GM18873 (cell line): ENCODE measurements around the gene RXFP4.
"Not testable (repeated sequence)": the region's sequence is repeated elsewhere in the genome, so short reads cannot be mapped to it uniquely, and the experiment has no call there.

Source experiments
- ATAC-seq: cut with Tn5 transposase; IDR thresholded peaks from one replicate; pipeline ENCODE4 v1.9.1; 2021; ENCODE audit warnings: mild to moderate bottlenecking, moderate library complexity, moderate number of reproducible peaks; ENCODE audit not compliant: unreplicated experiment, low FRiP score

The RXFP4 gene

DNA sequence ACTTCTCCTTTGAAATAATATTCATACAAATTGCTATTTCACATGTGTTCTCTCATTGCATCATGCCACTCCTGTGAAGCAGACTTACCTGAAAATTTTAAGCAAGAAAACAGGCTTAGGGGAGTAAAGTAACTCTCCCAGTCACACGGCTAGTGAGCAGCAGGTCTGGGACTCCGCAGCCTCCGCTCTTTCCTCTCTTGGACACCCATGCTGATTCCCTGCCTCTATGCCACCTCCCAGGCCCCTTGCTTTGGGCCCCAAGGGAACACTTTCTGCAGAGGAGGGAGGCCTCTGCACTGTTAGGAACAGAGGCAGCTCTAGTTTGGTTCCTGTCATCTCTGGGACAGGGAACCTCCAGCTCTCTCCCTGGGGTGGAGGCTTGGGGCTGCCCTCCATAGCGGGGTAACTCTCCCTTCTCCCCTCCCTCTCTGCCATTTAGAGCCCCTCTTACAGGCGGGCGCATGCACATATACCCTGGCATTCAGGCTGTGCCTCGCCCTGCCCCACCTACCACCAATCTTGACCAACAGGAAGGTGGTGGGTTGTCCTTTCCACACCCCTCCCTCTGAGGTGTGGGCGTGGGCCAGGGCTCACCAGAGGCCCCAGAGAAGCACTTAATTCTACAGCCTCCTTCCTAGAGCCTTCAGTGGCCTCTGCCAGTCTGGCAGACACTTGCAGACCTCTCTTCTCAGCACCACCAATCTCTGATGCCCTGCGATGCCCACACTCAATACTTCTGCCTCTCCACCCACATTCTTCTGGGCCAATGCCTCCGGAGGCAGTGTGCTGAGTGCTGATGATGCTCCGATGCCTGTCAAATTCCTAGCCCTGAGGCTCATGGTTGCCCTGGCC is at the start of gene RXFP4:
TSS of gene RXFP4 (plus strand) at position 646 of the 852 bp plus-strand sequence. CDS start at position 718, 72 bp downstream.
- ATAC-seq: no peak

GRCh38 chr1:155892796-155893195 is 48.6 kb upstream of the RXFP4 start:
- ATAC-seq: no peak

- ATAC-seq: no peak
Measured at GRCh38 chr1:155893389-155894142, 47.9 kb upstream of the RXFP4 start.

GRCh38 chr1:155895617-155896016 is 45.8 kb upstream of the RXFP4 start:
- not testable (repeated sequence) for ATAC-seq

DNA sequence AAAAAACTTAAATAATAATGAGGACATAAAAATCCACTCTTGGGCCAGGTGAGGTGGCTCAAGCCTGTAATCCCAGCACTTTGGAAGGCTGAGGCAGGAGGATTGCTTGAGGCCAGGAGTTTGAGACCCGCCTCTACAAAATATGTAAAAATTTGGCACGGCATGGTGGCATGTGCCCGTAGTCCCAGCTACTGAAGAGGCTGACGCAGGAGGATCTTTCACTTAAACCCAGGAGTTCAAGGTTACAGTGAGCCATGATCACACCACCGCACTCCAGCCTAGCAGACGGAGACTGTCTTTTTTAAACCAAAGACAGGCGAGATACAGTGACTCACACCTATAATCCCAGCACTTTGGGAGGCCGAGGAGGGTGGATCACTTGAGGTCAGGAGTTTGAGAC is 45.0 kb upstream of the RXFP4 start:
- not testable (repeated sequence) for ATAC-seq

DNA sequence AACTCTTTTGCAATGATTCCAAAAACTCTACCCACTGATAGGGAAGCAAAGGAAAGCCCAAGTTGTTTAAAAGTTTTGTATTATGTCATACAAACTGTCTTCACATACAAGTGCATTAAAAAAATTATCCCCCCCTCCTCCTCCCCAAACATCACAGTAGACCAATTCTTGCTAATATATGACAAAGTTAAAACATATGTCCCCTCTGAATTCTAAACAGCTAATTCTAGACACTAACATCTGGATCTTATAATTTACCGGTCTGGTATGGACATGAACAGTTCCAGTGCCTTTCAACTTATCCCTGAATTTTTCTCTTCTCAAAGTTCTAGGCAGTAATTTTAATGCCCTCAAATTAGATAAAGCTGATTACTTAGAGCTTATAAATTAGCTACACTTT is 43.7 kb upstream of the RXFP4 start:
- no peak for ATAC-seq

DNA sequence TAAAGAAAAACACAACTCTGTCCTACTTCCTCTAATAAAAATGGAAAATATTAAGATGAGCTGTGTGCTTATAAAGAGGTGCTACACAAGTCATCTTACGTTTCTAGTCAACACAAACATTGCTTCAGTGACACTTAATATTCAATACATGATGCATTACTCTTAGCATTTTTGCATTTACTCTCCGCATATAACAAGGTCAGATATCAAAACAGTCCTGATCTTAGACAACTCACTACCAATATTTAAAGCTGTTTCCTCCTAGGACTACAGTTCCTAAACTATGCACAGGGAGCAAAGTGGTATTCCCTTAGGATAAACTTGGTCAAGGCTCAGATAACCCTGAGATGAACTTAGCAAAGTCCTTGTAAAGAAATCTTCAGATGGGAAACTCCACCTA is 42.5 kb upstream of the RXFP4 start:
- ATAC-seq: no peak

DNA sequence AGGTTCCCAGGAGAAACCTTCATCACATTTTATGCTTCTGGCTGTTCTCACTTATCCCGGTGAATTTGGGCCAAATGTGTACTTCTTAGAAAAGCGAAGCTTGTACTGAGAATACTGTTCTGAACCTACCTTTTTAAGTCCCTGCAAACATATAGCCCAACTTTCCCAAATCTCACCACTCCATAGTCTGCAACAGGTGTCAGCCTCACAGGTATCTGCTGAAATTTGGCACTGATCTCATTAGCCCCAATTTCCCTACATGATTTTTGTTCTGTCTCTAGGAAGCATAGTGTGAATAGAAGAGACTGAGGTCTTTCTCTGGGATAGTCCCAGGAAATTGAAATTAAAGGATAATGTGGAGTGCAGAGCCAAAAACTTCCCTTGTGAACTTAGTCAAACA is 41.8 kb upstream of the RXFP4 start:
- no peak for ATAC-seq

GRCh38 chr1:155900161-155900560 is 41.3 kb upstream of the RXFP4 start:
- ATAC-seq: no peak

GRCh38 chr1:155904261-155904660 is 37.2 kb upstream of the RXFP4 start:
- ATAC-seq: no peak

DNA sequence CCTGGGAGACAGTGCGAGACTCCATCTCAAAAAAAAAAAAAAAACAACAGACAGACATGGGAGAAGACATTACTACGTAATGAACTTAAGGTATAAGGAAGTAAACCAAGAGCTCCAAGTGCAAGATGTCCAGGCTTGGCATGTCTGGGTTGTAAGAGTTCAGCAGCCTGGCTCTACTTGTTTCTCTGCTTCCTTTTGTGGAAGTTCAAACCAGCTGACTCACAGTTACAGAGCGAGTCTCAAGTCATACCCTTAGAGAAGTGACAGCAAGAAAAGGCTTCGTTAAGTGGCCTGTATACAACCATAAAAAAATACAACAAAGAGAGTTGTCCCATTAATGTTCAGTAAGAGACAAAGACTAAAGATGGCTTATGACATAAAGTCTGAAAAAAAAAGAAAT is 31.5 kb upstream of the RXFP4 start:
- ATAC-seq: no peak

DNA sequence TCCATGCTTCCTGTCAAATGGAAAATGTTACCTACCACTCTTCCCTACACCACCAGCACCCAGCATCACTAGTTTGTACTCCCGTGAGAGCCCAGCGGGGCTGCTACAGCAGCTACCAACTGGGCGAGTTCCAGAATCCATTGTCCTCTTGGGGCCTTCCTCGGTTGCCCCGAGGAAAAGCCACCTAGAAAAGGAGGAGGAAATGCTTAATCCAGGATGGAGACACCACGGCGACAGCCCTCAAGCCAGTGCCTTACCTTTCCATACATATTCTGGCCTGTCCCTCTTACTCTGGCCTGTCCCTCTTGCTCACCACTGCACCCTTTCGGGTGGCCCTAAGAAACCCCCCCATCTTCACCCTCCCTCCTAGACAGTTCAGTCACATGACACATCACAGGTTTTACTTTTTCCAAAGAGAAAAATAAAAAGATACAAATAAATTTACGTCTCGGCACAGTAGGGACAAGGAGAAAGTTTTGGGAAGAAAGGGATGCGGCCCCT is 30.8 kb upstream of the RXFP4 start:
- no peak for ATAC-seq

GRCh38 chr1:155911156-155912055 is 30.0 kb upstream of the RXFP4 start, which contains the start of gene RIT1:
Gene RIT1 (minus strand): TSS chr1:155911349. CDS start chr1:155910761, 588 bp downstream.
- ATAC-seq: peak; percentile 76

DNA sequence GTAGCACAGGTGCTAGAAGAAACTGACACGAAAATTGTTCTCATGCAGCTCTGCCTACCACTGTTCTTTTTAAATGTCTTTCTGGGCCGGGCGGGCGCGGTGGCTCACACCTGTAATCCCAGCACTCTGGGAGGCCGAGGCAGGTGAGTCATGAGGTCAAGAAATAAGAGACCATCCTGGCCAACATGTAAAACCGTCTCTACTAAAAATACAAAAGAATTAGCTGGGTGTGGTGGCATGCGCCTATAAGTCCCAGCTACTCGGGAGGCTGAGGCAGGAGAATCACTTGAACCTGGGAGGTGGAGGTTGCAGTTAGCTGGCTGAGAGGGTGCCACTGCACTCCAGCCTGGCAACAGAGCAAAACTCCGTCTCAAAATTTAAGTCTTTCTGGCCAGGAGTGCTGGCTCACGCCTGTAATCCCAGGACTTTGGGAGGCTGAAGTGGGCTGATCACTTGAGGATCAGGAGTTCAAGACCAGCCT is 29.3 kb upstream of the RXFP4 start:
- ATAC-seq: no peak

GRCh38 chr1:155913969-155914757 is 27.3 kb upstream of the RXFP4 start:
- no peak for ATAC-seq

GRCh38 chr1:155918660-155919059 is 22.8 kb upstream of the RXFP4 start:
- no peak for ATAC-seq

DNA sequence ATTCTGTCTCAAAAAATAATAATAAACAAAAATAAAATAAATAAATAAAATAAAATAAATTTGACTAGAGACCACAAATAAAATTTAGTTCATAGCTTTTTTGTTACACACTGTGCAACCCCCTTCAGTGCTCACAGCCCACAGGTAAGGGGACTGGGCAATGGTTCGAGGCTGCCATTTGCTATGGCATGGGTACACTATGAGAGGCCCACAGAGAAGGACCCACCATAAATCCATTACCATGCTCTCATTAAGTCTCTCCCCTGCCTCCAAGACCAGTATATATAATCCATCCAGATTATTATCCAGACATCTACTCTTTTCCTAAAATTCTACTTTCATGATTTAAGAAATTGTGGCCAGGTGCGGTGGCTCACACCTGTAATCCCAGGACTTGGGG is 21.6 kb upstream of the RXFP4 start:
- ATAC-seq: no peak

DNA sequence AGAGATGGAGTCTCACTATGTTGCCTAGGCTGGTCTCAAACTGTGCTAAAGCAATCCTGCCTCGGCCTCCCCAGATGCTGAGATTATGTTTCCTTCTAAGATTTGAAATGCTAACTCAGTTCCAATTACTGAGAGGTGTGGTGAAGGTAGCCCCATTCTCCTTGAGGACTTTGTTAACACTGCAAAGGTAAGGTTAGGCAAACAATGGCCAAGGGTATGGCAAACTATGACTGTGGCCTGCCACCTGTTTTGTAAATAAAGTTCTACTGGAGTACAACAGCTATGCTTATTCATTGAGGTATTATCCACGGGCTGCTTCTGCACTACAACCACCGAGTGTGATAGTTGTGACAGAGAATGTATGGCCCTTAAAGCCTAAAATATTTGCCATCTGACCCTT is 20.7 kb upstream of the RXFP4 start:
- no peak for ATAC-seq

GRCh38 chr1:155925506-155925905 is 15.9 kb upstream of the RXFP4 start:
- ATAC-seq: no peak
